Transverse colon (tissue), 4 donors: ENCODE measurements around the gene MPP1. TPM values are rescaled to one million over a fixed set of nuclear protein-coding genes. Genes with fewer than 3 reads are reported as not detected.

ENCODE experiments used
- DNase-seq: peaks from one replicate; pipeline ENCODE4 v3.0.0-alpha.2; 2019
- H3K27ac ChIP-seq, 4 donors: fragments of 200-600 bp; sonication (generic); 2 replicates each; pipeline ENCODE4 v1.5.1; 2016 to 2018; ENCODE audit warnings: inconsistent platforms in 4 of 4
- H3K27me3 ChIP-seq: fragments of 200-600 bp; sonication (generic); 2 replicates; pipeline ENCODE4 v1.5.1; 2017; ENCODE audit warnings: inconsistent platforms
- H3K36me3 ChIP-seq, 4 donors: fragments of 200-600 bp; sonication (generic); 2 replicates each; pipeline ENCODE4 v1.5.1; 2017 to 2019; ENCODE audit warnings: inconsistent platforms in 4 of 4
- H3K4me1 ChIP-seq, 4 donors: fragments of 200-600 bp; sonication (generic); 2 replicates each; pipeline ENCODE4 v1.5.1; 2017 to 2020; ENCODE audit warnings: inconsistent platforms in 4 of 4
- H3K4me3 ChIP-seq, 4 donors: fragments of 200-600 bp; sonication (generic); 1 replicate in 1 of 4; 2 replicates in 3 of 4; pipeline versions ENCODE4 v1.5.1 to v1.6.1; 2017 to 2019; ENCODE audit warnings: inconsistent platforms in 4 of 4
- H3K9me3 ChIP-seq, 2 donors: fragments of 200-600 bp; sonication (generic); 2 replicates each; pipeline ENCODE4 v1.5.1; 2017 to 2019; ENCODE audit warnings: inconsistent platforms in 2 of 2
- EP300 ChIP-seq: sonication (generic); formaldehyde crosslinking; IDR thresholded peaks from one replicate; pipeline ENCODE4 v1.6.1; 2017; ENCODE audit warnings: antibody characterized with exemption, low read depth
- POLR2A ChIP-seq: fragments of 450-650 bp; IDR thresholded peaks from one replicate; pipeline ENCODE4 v1.6.1; 2016; ENCODE audit warnings: antibody characterized with exemption, mild to moderate bottlenecking, moderate library complexity
- POLR2AphosphoS5 ChIP-seq, 3 donors: sonication (generic); formaldehyde crosslinking; IDR thresholded peaks; one replicate each; pipeline ENCODE4 v1.6.1; 2016; ENCODE audit warnings: antibody characterized with exemption in 3 of 3
- WGBS, 2 donors: methylation state at CpG; one replicate each; pipeline ENCODE4 v1.1.5; 2018; ENCODE audit warnings: low coverage in 1 of 2; 5-methylcytosine and 5-hydroxymethylcytosine counted together
- in situ Hi-C, 4 donors: fragments of 200-750 bp; cut with MboI; loops; one replicate each; pipeline versions ENCODE4 v1.15.0 to v1.15.1; 2017; ENCODE audit warnings: low sequenced_read_pairs in 3 of 4, low pct_ligation_motif_present in 1 of 4, low pct_unique_long_range_greater_than_20kb in 1 of 4
- intact Hi-C: fragments of 100-400 bp; cut with DNase I; formaldehyde crosslinking; loops from one replicate; pipeline ENCODE4 v1.15.1; 2023; ENCODE audit warnings: low total_unique reads
- total RNA-seq, 4 donors: library from RNA; depleted of rRNA; stranded (reverse); fragments of >200 nt; gene quantifications; one replicate each; pipeline ENCODE4 v1.1.0, GENCODE V29; 2016
- TF ChIP-seq, protein P1 (sequence below), 5 experiments: fragments of 200-600 bp in 3 of 5; fragments of 450-650 bp in 2 of 5; sonication (generic) in 3 of 5; IDR thresholded peaks; 1 replicate in 2 of 5; 2 replicates in 3 of 5; pipeline ENCODE4 v1.5.1; 2016 to 2017; ENCODE audit warnings: antibody characterized with exemption in 5 of 5, inconsistent platforms in 3 of 5, mild to moderate bottlenecking in 2 of 5, moderate library complexity in 1 of 5

MPP1 gene
- total RNA-seq, 4 donors from 2014 or later = 28.7 to 44.1 (median 32.8) TPM

DNA sequence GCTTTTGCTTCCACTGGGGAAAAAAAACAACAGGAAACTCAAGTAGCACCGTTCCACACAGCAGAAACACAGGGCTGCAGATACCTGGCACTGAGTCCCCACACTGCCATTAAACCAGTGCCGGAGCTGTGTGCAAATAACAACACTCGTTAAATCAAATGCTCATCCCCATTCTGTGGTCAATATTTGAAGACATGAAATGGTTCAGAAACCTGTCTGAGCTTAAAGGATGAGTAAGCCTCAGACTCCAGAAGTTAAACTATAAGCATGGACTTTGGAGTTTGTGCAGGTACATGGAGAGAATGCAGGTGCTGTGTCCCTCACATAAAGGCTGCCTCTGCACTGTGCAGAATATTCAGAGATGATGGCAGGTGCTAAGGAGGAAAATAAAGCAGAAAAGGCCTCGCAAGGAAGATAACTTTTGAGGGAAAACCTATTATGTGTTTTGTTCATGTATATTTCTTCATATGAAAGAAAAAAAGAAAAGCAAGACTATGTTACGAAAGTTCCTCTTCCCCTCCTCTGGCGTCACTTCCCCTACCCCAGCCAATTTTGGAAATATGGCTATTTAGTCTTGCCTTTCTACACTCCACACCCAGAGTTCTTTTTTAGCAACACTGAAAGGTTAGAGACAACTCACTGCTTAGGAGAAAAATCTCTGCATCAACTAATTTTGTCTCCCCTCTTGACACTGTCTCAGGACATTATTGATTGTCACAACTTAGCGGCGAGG is 4.6 kb downstream of the MPP1 start:
- peaks cover 7 to 45% (median 18%) of the 10 kb centered on the region in 4 donors for H3K4me1 ChIP-seq
- peak overlapping the region; percentile 54 to 66 (median 60) for H3K27ac ChIP-seq
- in situ Hi-C loops (no loop called here), intact Hi-C loops (no loop called here)
- no peak overlapping the region for H3K4me3 ChIP-seq
- 56% methylated on average over 7 to 8 of the region's 8 CpGs for WGBS, 2 donors
- TF ChIP-seq, protein P1, sequence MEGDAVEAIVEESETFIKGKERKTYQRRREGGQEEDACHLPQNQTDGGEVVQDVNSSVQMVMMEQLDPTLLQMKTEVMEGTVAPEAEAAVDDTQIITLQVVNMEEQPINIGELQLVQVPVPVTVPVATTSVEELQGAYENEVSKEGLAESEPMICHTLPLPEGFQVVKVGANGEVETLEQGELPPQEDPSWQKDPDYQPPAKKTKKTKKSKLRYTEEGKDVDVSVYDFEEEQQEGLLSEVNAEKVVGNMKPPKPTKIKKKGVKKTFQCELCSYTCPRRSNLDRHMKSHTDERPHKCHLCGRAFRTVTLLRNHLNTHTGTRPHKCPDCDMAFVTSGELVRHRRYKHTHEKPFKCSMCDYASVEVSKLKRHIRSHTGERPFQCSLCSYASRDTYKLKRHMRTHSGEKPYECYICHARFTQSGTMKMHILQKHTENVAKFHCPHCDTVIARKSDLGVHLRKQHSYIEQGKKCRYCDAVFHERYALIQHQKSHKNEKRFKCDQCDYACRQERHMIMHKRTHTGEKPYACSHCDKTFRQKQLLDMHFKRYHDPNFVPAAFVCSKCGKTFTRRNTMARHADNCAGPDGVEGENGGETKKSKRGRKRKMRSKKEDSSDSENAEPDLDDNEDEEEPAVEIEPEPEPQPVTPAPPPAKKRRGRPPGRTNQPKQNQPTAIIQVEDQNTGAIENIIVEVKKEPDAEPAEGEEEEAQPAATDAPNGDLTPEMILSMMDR (IDR thresholded peaks at IDR 0.05) = no peak
- TF ChIP-seq POLR2AphosphoS5 (IDR thresholded peaks at IDR 0.05) = no peak
- no peak for TF ChIP-seq EP300
- no peak for TF ChIP-seq POLR2A
- H3K36me3 ChIP-seq = no peaks in the 10 kb centered on the region
- H3K27me3 ChIP-seq = no peaks in the 10 kb centered on the region
- no peaks in the 10 kb centered on the region for H3K9me3 ChIP-seq
- no peak for DNase-seq

DNA sequence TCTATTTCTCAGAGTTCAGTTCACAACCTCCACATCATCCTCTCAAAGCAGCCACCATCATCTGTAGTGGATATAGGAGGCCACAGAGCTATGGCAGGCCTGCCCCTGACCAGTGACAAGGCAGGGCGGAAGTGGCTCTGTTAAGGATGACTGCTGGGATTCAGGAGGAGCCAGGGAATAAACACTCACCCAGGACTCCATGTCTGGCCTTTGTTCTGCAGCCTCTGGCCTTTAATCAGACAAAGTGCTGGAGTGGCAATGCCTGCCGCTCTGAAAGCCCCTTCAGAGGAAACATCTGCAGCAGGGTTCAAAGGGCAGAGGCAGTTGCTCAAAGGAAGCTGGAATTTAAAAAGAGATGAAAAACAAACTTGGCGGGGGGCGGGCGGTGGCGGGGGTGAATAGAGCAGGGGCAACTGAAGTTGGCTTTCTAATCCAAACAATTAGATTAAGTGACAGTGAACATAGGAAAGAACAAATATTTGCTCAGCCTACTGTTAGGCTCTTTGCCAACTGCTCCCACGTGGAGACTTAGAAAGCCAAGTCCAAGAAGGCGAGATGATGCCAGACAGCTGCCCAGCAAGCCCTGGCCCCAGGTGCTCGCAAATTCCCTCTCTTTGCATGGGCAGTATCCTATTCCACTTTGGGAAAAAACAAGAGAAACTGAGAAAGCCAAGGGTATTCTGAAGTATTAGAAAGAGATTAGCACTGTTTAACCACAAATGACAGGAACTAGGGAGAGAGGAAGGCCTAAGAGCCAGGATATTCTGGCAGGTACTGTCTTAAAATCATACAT is 5.5 kb downstream of the MPP1 start:
- WGBS, 2 donors = 24% methylated on average over 9 of the region's 9 CpGs; no CpG with 5 or more reads in 1 of the 2 donors
- intact Hi-C loops = no loop called here
- no peaks in the 10 kb centered on the region for H3K36me3 ChIP-seq
- in situ Hi-C loops = no loop called here
- DNase-seq = peak; percentile 33
- H3K27me3 ChIP-seq = no peaks in the 10 kb centered on the region
- TF ChIP-seq, protein P1 (IDR thresholded peaks at IDR 0.05) = no peak
- TF ChIP-seq EP300 (no peak), POLR2AphosphoS5 (IDR thresholded peaks at IDR 0.05) (no peak), POLR2A (no peak)
- H3K27ac ChIP-seq = peak overlapping the region; percentile 54 to 66 (median 60)
- peaks cover 7 to 44% (median 18%) of the 10 kb centered on the region in 4 donors for H3K4me1 ChIP-seq
- H3K4me3 ChIP-seq = no peak overlapping the region
- H3K9me3 ChIP-seq = no peaks in the 10 kb centered on the region

DNA sequence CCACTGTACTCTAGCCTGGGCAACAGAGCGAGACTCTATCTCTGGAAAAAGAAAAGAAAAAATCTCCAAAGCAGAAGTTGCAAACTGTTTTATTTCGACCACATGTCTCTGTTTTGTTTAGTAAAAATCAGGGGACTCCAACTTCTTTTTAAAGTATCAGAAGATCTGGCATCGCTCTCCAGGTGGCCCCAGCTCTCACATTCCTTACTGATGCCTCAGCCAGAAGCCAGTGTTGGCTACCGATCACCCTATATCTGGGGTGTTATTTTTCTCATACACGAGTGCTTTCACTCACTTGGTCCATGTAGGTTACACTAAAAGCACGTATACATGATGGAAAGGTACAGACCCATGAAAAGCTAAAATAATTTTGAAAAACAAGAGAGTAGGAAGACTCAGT is 8.3 kb downstream of the MPP1 start:
- Histone ChIP-seq H3K9me3 (no peaks in the 10 kb centered on the region), H3K4me1 (peaks cover 4 to 29% (median 13%) of the 10 kb centered on the region in 4 donors), H3K27ac (no peak overlapping the region), H3K36me3 (no peaks in the 10 kb centered on the region), H3K4me3 (no peak overlapping the region), H3K27me3 (no peaks in the 10 kb centered on the region)
- intact Hi-C loops = no loop called here
- in situ Hi-C loops = no loop called here
- no peak for TF ChIP-seq POLR2A
- TF ChIP-seq, protein P1 (IDR thresholded peaks at IDR 0.05) = no peak
- TF ChIP-seq EP300 = no peak
- no peak for TF ChIP-seq POLR2AphosphoS5 (IDR thresholded peaks at IDR 0.05)
- 71 to 82% methylated on average over 5 to 6 of the region's 6 CpGs for WGBS, 2 donors
- no peak for DNase-seq

DNA sequence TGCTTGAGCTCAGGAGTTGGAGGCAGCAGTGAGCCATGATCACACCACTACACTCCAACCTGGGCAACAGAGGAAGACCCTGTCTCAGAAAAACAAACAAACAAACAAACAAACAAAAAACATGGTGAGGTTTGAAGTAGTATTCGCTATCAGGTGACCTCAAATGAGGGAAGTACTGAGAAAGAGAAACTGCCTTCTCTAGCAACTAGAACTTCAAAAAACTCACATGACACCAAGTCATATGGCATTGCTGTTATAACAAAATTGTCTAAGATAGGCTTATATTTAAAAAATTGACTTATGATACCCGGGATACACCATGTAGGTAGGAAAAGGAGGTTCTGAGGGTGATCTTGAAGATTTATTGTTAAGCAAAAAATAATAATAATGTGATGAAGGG is 10.3 kb downstream of the MPP1 start:
- 55 to 75% methylated on average over 1 to 2 of the region's 2 CpGs for WGBS, 2 donors
- H3K4me1 ChIP-seq = peaks cover 2 to 15% (median 7%) of the 10 kb centered on the region in 4 donors
- no peaks in the 10 kb centered on the region for H3K36me3 ChIP-seq
- H3K4me3 ChIP-seq = no peak overlapping the region
- H3K27me3 ChIP-seq = no peaks in the 10 kb centered on the region
- H3K27ac ChIP-seq = no peak overlapping the region
- no peaks in the 10 kb centered on the region for H3K9me3 ChIP-seq
- no peak for TF ChIP-seq EP300
- intact Hi-C loops = no loop called here
- in situ Hi-C loops = no loop called here
- no peak for DNase-seq
